ENCODE results near the gene RPS8. TPM values are rescaled to one million over a fixed set of nuclear protein-coding genes. Genes with fewer than 3 reads are reported as not detected.

RPS8 gene
- total and polyA plus RNA-seq, 9 donors, result 3,305 to 10,301 (median 5,328) TPM

DNA sequence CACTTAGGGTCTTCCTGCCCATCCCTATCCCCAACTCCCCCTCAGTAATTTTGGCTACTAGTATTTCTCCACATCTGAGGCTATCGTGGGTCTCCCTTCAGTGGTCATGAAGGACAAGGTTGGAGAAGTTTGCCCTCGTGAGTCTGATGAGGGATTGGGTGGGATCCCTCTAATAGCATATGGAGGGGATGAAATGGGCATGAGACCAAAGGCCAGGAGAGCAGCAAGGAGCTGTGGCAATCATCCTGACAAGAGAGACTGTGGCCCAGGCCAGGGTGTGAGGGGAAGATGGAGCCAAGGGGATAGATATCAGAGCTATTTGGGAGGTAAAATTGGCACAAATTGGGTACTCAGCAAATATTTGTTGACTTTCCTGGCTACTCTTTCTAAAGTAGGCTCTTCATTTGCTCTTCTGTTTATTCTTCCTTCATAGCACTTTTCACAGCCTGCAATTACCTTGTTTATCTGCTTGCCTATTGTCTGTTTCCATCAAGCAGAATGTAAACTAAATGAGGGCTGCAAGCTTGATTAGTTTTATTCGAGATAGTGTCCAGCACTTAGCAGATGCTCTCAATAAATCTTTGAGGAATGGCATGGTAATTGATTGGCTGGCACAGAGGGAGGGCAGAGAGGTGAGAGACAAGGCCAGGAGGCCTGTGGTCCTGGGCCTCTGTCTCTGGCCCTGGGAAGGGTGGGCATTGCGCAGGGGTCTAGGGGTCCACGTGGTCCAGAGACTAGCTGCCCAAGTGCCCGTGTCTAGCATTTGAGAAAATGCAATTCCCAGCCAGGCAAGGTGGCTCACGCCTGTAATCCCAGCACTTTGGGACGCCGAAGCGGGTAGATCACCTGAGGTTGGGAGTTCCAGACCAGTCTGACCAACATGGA, 23.4 kb downstream of the RPS8 start:
- intact Hi-C loops (cut with DNase I), result no loop called here

DNA sequence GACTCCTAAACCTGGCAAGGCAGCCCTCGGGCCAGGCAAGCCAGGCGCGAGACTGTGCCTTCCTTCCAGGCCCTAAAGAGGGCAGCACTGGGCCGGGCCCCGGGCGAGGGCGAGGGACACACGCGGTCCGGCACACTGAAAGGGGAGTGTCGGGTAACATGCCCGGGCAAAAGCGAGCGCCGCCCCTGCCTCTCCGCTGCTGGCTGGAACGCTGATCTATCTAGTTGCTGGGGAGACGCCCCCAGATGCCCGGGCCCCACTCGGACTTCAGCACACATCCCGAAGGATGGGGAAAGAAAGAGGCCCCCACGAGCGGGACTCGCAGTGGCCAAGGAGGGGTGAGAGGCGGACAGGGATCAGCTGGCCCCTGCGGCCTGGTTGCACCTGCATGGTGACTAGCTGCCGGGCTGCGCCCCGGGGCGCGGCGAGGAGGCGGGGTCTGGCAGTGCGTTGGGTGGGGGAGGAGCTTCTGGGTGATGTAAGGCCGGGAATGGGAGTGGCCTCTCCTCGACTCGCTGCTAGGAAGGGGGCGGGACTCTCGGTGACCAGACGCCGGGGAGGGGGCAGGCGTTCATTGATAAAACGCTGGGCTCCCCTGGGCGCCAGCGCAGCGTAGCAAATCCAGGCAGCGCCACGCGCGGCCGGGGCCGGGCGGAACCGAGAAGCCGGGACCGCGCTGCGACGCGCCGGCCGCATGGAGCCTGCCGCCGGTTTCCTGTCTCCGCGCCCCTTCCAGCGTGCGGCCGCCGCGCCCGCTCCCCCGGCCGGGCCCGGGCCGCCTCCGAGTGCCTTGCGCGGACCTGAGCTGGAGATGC, 24.6 kb downstream of the RPS8 start, which contains the start of gene PLK3:
PLK3 (plus strand) TSS at position 608 of the 815 bp plus-strand sequence; CDS start at position 695, 87 bp downstream.
- H3K4me1 ChIP-seq (ENCODE audit: insufficient read depth), result peaks cover 10% of the 10 kb centered on the region
- H3K9me3 ChIP-seq, result no peaks in the 10 kb centered on the region
- TF ChIP-seq POLR2A (IDR thresholded peaks at IDR 0.05), result peak; percentile 97
- TF ChIP-seq, protein P1, sequence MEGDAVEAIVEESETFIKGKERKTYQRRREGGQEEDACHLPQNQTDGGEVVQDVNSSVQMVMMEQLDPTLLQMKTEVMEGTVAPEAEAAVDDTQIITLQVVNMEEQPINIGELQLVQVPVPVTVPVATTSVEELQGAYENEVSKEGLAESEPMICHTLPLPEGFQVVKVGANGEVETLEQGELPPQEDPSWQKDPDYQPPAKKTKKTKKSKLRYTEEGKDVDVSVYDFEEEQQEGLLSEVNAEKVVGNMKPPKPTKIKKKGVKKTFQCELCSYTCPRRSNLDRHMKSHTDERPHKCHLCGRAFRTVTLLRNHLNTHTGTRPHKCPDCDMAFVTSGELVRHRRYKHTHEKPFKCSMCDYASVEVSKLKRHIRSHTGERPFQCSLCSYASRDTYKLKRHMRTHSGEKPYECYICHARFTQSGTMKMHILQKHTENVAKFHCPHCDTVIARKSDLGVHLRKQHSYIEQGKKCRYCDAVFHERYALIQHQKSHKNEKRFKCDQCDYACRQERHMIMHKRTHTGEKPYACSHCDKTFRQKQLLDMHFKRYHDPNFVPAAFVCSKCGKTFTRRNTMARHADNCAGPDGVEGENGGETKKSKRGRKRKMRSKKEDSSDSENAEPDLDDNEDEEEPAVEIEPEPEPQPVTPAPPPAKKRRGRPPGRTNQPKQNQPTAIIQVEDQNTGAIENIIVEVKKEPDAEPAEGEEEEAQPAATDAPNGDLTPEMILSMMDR (IDR thresholded peaks at IDR 0.05), result peak; percentile 89 to 94 (median 94)
- no peak for TF ChIP-seq EP300 (IDR thresholded peaks at IDR 0.05)
- H3K27ac ChIP-seq, result peak within 1 kb of the TSS; percentile 75 to 90
- peak within 1 kb of the TSS; percentile 69 for H3K4me3 ChIP-seq
- no peaks in the 10 kb centered on the region for H3K36me3 ChIP-seq
- WGBS, 3 donors, result 0 to 1% (median 0%) methylated on average over 34 to 79 of the region's 79 CpGs
- peak; percentile 97 to 99 (median 98) for DNase-seq
- H3K27me3 ChIP-seq, result no peaks in the 10 kb centered on the region
- intact Hi-C loops (cut with DNase I), result loop anchor here in 1 of 4 donors (10.0 kb wide), 1 partner anchor 505 kb away; no protein-coding TSS in a partner anchor

More for the DNA sequence above, 23.4 kb downstream of the RPS8 start:
- peak overlapping the region in 1 of 2 donors; percentile 90 for H3K27ac ChIP-seq
- no peaks in the 10 kb centered on the region for H3K9me3 ChIP-seq
- 83 to 86% (median 84%) methylated on average over 10 of the region's 10 CpGs for WGBS, 3 donors
- H3K27me3 ChIP-seq, result no peaks in the 10 kb centered on the region
- DNase-seq, result peak in 4 of 5 donors; percentile 38 to 50 (median 45)
- TF ChIP-seq, protein P1 (IDR thresholded peaks at IDR 0.05), result no peak
- TF ChIP-seq EP300 (IDR thresholded peaks at IDR 0.05) (no peak), POLR2A (IDR thresholded peaks at IDR 0.05) (no peak)
- H3K36me3 ChIP-seq, result no peaks in the 10 kb centered on the region
- H3K4me1 ChIP-seq (ENCODE audit: insufficient read depth), result peaks cover 10% of the 10 kb centered on the region
- H3K4me3 ChIP-seq, result no peak overlapping the region

DNA sequence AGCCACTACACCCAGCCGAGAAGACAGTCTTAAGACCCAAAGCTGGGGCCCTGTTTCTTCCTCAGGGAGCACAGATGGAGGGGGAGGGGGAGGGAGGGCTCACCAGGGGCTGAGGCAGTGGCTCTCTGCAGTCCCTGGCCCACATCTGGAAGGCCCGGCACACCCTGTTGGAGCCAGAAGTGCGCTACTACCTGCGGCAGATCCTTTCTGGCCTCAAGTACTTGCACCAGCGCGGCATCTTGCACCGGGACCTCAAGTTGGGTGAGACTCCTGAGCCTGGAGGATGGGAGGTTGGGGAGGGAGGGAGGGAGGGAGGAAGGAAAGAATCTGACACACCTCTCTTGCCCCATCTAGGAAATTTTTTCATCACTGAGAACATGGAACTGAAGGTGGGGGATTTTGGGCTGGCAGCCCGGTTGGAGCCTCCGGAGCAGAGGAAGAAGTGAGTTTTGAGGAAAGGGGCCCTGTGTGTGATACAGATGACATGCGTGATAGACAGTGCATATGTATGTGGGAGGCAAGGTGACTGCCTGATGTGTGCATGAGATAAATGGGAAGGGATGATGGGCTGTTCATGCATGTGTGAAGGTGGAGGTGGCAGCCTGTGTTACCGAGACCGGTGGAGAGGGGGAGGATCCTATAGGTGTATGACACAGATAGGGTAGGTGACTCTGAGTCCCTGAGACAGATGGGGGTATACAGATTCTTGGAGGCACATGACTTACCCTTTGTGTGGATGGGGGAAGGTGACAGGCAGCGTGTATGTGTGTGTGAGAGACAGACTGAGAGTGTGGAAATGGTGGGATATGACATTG, 26.4 kb downstream of the RPS8 start:
- 63 to 78% (median 75%) methylated on average over 13 of the region's 13 CpGs for WGBS, 3 donors
- DNase-seq, result peak in 4 of 5 donors; percentile 46 to 59 (median 48)
- Histone ChIP-seq H3K27me3 (no peaks in the 10 kb centered on the region), H3K4me3 (peak overlapping the region; percentile 69), H3K36me3 (no peaks in the 10 kb centered on the region), H3K4me1 (ENCODE audit: insufficient read depth) (peaks cover 17% of the 10 kb centered on the region), H3K27ac (no peak overlapping the region), H3K9me3 (no peaks in the 10 kb centered on the region)
- no peak for TF ChIP-seq POLR2A (IDR thresholded peaks at IDR 0.05)
- TF ChIP-seq, protein P1 (IDR thresholded peaks at IDR 0.05), result no peak
- no peak for TF ChIP-seq EP300 (IDR thresholded peaks at IDR 0.05)
- intact Hi-C loops (cut with DNase I), result loop anchor here in 1 of 4 donors (10.0 kb wide), 1 partner anchor 503 kb away; no protein-coding TSS in a partner anchor
